ENCODE results near the gene SLC12A5.

The SLC12A5 gene

DNA sequence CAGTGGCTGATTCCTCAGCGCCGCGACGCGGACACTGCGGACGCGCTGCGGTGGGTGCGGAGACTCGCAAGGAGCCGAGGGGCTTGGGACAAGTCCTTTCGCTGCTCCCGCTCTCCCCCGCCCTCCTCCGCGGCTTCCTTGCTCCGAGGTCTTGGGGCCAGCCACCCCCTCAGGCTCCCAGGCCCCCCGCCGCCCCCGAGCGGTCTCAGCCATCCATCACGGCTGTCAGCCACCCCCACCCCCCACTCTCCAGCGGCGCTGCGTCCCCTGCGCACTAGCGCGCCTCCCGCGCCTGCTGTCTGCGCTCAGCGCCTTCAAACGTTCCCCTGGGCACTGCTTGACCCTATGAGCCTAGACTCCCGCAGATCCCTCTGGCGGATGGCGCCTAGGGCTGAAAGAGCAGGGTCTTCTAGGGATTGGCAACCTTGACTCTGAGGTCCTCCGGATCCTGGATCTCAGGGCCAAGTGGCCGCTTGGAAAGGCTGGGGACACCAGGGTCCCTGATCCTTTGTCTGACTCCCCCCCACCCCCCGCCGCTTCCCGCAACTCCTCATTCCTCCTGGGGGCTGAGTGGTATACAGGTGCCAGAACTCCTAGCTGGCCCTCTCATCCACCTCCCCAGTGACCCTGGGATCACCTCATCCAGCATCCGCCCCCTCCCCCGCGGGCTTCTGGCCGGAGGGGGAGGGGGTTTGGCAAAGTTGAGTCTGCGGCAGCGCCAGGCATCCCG is 1.4 kb downstream of the SLC12A5 start:
- Mint-ChIP-seq H3K27ac (no peak overlapping the region), H3K4me3 (no peak overlapping the region), H3K9me3 (no peaks in the 10 kb centered on the region), H3K27me3 (peaks cover 49% of the 10 kb centered on the region), H3K36me3 (ENCODE audit: low read depth) (no peaks in the 10 kb centered on the region), H3K4me1 (ENCODE audit: low read depth) (no peaks in the 10 kb centered on the region)

DNA sequence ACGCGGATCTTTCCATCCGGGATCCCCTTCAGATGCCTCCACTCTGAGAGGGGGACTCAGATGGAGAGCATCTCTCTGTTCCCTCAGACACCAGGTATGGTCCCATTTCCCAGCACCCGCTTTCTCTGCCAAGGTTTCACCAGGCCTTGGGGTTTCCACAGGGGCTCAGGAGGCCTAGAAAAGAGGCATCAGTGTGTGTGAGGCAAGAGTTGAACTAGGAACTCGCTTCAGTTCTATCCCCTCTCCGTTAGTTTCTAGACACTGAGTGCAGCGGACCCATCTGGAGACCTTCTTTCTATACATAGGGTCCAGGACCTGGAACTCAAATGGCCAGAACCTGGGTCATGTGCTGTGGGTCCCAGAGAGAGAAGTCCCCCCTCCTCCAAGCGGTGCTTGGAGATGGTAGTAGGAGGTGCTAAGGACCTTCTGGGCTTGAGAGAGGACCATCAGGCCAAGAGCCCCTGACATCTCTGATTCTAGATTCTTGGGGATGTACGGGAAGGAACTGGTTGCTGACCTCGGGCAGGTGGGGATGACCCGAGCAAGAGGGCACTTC is 2.1 kb downstream of the SLC12A5 start:
- Mint-ChIP-seq H3K36me3 (ENCODE audit: low read depth) (no peaks in the 10 kb centered on the region), H3K27me3 (peaks cover 49% of the 10 kb centered on the region), H3K4me1 (ENCODE audit: low read depth) (no peaks in the 10 kb centered on the region), H3K27ac (no peak overlapping the region), H3K9me3 (no peaks in the 10 kb centered on the region), H3K4me3 (no peak overlapping the region)

DNA sequence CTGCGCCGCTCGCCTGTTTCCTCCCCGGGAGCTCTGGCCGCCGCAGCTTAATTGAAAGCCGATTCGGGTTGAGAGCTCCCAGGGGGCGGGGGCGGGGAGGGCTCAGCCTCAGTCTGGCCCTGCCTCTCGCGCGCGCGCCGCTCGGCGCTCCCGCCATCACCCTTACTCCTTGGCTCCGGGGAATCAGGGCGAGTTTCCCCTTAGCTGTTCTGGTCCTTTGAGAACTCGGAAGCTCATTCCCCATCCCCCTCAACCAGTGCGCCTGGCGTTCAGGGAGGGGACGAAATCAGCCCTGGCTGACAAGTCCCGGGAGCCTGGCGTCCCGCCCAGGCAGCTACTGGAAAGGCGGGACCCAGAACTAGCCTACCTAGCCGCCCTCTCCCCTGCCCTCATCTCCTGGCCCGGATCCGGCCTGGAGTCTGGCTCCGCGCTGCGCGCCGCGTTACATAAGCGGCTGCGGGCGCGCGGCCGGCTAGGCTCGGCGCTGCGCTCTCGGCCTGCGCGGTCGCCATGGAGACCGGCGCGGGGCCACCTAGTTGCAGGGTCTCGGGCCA is 2.8 kb downstream of the SLC12A5 start:
- H3K27ac Mint-ChIP-seq, result no peak overlapping the region
- no peaks in the 10 kb centered on the region for H3K9me3 Mint-ChIP-seq
- H3K4me1 Mint-ChIP-seq (ENCODE audit: low read depth), result no peaks in the 10 kb centered on the region
- peaks cover 49% of the 10 kb centered on the region for H3K27me3 Mint-ChIP-seq
- no peak overlapping the region for H3K4me3 Mint-ChIP-seq
- H3K36me3 Mint-ChIP-seq (ENCODE audit: low read depth), result no peaks in the 10 kb centered on the region

DNA sequence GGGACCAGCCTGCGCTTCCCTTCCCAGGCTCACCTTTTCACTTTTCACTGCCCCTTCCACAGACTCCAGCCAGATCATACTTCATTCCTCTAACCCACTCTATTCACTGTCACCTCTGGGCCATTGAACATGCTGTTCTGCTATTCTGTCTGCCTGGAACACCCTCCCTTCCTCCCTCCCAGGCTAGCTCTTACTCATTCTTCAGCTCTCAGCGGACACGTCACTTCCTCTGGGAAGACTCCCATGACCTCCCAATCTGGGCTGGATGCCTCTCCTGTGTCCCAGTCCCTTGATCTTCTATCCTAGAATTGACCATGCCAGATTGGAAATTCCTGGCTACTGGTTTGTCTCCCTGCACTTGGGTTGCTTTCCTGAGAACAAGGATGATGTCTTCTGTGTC is 5.0 kb downstream of the SLC12A5 start:
- H3K27ac Mint-ChIP-seq, result no peak overlapping the region
- no peak overlapping the region for H3K4me3 Mint-ChIP-seq
- H3K27me3 Mint-ChIP-seq, result peaks cover 33% of the 10 kb centered on the region
- no peaks in the 10 kb centered on the region for H3K36me3 Mint-ChIP-seq (ENCODE audit: low read depth)
- H3K4me1 Mint-ChIP-seq (ENCODE audit: low read depth), result no peaks in the 10 kb centered on the region
- H3K9me3 Mint-ChIP-seq, result no peaks in the 10 kb centered on the region

DNA sequence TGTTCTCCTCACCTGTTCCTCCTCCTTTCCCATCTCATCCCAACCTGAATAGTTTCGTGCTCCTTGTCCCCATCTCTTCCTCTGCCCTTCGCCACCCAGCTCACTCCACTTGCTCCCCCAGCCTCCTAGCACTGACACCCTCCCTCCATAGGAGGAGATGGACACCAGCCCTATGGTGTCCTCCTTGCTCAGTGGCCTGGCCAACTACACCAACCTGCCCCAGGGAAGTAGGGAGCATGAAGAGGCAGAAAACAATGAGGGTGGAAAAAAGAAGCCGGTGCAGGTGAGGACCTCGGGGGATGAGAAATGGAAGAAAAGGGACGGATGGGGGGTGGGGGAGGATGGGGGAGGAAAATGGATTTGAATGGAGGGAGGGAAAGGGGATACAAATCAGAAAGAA is 6.2 kb downstream of the SLC12A5 start:
- Mint-ChIP-seq H3K27me3 (peaks cover 32% of the 10 kb centered on the region), H3K4me1 (ENCODE audit: low read depth) (no peaks in the 10 kb centered on the region), H3K36me3 (ENCODE audit: low read depth) (no peaks in the 10 kb centered on the region), H3K27ac (no peak overlapping the region), H3K9me3 (no peaks in the 10 kb centered on the region), H3K4me3 (no peak overlapping the region)

DNA sequence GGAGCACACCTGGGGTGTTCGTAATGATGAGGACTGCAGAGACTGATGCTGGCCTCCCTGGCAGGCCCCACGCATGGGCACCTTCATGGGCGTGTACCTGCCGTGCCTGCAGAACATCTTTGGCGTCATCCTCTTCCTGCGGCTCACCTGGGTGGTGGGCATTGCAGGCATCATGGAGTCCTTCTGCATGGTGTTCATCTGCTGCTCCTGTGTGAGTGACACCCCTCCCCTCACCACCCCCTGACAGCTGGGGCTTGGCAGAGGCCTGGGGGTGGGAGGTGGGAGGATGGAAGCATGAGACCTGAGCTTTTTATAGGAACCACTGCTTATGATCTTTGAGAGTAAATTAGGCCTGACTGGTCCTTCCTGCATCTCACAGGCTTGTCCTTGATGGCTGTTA is 6.7 kb downstream of the SLC12A5 start:
- Mint-ChIP-seq H3K27me3 (peaks cover 35% of the 10 kb centered on the region), H3K36me3 (ENCODE audit: low read depth) (no peaks in the 10 kb centered on the region), H3K9me3 (no peaks in the 10 kb centered on the region), H3K4me3 (no peak overlapping the region), H3K4me1 (ENCODE audit: low read depth) (no peaks in the 10 kb centered on the region), H3K27ac (no peak overlapping the region)

DNA sequence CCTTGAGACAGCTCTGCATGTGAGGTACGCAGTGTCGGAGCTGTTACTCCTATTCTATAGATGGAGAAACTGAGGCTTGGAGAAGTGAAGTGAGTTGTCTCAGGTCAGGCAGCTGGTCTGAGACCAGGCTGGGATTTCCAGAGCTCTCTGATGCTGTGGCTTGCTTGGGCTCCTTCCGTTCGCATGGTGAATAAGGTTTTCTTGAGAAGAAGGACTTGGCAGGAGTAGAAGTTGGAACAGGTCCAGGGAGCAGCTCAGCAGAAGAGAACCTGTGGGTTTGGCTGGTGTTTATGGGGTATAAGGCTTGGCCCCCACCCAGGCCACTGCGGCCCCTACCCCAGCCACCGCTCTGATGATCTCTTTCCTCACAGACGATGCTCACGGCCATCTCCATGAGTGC is 7.4 kb downstream of the SLC12A5 start:
- Mint-ChIP-seq H3K4me3 (no peak overlapping the region), H3K4me1 (ENCODE audit: low read depth) (no peaks in the 10 kb centered on the region), H3K27ac (no peak overlapping the region), H3K27me3 (peaks cover 42% of the 10 kb centered on the region), H3K36me3 (ENCODE audit: low read depth) (no peaks in the 10 kb centered on the region), H3K9me3 (no peaks in the 10 kb centered on the region)

DNA sequence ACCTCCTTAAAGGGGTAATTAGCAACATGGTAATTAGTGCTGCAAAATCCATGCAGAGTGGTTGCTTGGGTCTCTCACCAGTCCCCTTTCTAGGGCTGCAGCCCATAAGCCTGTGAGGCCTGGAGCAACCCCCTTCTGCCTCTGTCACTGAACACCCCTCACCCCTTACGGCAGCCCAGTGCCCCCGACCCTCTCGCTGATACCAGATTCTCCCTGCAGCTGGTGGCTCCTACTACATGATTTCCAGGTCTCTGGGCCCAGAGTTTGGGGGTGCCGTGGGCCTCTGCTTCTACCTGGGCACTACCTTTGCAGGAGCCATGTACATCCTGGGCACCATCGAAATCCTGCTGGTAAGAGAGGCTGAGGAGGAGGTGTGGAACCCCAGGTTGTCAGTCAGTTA is 8.0 kb downstream of the SLC12A5 start:
- H3K27ac Mint-ChIP-seq, result no peak overlapping the region
- H3K36me3 Mint-ChIP-seq (ENCODE audit: low read depth), result no peaks in the 10 kb centered on the region
- no peak overlapping the region for H3K4me3 Mint-ChIP-seq
- no peaks in the 10 kb centered on the region for H3K4me1 Mint-ChIP-seq (ENCODE audit: low read depth)
- no peaks in the 10 kb centered on the region for H3K9me3 Mint-ChIP-seq
- peaks cover 49% of the 10 kb centered on the region for H3K27me3 Mint-ChIP-seq

DNA sequence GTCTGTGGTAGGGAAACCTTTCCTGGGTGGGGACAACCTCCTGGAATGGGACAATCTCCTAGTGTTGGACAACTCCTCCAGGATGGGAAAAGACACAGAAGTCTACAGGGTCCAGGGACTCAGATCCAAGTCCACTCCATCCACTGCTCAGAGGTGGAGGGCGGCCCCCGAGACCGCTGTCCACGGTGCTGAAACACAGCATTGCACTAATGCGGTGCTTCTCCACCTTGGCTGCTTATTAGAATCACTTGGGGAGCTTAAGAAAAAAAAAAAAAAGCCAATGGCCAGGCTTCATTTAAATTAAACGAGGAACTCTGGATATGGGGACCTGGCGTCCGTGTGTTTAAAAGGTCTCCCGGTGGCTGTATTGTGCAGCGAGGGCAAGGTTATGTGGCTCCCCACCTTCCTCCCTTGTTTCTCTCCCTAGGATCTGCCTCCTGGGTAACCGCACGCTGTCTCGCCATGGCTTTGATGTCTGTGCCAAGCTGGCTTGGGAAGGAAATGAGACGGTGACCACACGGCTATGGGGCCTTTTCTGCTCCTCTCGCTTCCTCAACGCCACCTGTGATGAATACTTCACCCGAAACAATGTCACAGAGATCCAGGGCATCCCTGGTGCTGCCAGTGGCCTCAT is 12.0 kb downstream of the SLC12A5 start:
- H3K36me3 Mint-ChIP-seq (ENCODE audit: low read depth), result no peaks in the 10 kb centered on the region
- no peak overlapping the region for H3K27ac Mint-ChIP-seq
- no peak overlapping the region for H3K4me3 Mint-ChIP-seq
- H3K4me1 Mint-ChIP-seq (ENCODE audit: low read depth), result no peaks in the 10 kb centered on the region
- no peaks in the 10 kb centered on the region for H3K9me3 Mint-ChIP-seq
- peaks cover 35% of the 10 kb centered on the region for H3K27me3 Mint-ChIP-seq

DNA sequence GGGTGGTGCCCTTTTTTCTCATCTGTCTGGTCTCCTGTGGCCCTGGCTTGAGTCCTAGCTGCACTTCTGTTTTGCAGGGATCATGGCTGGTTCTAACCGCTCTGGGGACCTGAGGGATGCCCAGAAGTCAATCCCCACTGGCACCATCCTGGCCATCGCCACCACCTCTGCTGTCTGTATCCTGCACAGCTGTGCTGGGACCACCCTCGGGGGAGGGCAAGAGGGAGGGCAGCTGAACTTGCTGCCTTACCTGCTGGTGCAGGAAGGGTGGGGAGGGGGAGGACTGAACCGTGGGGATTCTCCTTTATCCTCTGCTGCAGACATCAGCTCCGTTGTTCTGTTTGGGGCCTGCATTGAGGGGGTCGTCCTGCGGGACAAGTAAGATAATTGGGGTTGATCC is 14.5 kb downstream of the SLC12A5 start:
- no peak overlapping the region for H3K4me3 Mint-ChIP-seq
- no peaks in the 10 kb centered on the region for H3K9me3 Mint-ChIP-seq
- H3K27me3 Mint-ChIP-seq, result peaks cover 48% of the 10 kb centered on the region
- H3K27ac Mint-ChIP-seq, result no peak overlapping the region
- no peaks in the 10 kb centered on the region for H3K4me1 Mint-ChIP-seq (ENCODE audit: low read depth)
- no peaks in the 10 kb centered on the region for H3K36me3 Mint-ChIP-seq (ENCODE audit: low read depth)

DNA sequence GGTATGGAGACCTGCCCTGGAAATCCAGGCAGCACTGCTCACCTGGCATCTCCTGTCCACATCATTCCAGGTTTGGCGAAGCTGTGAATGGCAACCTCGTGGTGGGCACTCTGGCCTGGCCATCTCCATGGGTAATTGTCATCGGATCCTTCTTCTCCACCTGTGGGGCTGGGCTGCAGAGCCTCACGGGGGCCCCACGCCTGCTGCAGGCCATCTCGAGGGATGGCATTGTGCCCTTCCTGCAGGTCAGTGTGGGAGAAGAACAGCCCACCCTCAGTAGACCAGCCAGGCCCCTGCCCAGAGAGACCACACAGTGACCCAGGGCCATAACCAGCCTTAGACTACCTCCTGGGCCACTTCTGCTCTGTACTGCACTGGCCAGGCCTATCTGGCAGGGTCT is 15.9 kb downstream of the SLC12A5 start:
- Mint-ChIP-seq H3K27ac (no peak overlapping the region), H3K36me3 (ENCODE audit: low read depth) (no peaks in the 10 kb centered on the region), H3K4me3 (no peak overlapping the region), H3K27me3 (peaks cover 49% of the 10 kb centered on the region), H3K9me3 (no peaks in the 10 kb centered on the region), H3K4me1 (ENCODE audit: low read depth) (no peaks in the 10 kb centered on the region)

DNA sequence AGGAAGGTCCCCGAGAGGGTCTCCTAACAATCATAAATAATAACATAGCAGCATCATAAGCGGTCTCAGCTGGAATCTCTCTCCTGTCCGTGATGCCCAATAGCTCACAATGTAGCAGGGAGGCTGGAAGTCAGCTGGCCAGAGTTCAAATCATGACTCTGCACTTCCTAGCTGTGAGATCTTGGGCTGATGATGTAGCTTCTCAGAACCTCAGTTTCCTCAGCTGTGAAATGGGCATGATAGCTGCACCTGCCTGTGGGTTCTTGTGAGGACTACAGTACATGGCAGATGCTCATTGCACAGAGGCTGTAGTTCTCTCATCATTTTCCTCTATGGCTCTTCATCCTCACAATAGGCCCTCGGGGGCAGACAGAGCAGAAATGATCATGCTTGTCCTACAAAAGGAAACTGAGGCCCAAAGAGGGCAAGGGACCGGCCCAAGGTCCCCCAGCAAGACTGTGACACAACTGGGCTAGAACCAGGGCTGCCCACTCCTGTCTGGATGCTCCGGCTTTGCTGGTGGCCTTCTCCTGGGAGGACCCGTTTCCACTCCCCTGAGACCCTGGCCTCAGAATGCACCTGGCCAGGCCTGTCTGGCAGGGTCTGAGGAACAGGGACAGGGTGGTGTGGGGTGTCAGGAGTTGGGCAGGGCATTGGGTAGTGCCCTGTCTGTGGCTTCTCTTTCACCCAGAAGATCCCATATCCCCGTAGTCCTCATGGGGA is 17.7 kb downstream of the SLC12A5 start:
- peaks cover 36% of the 10 kb centered on the region for H3K27me3 Mint-ChIP-seq
- no peaks in the 10 kb centered on the region for H3K36me3 Mint-ChIP-seq (ENCODE audit: low read depth)
- H3K27ac Mint-ChIP-seq, result no peak overlapping the region
- no peaks in the 10 kb centered on the region for H3K4me1 Mint-ChIP-seq (ENCODE audit: low read depth)
- no peak overlapping the region for H3K4me3 Mint-ChIP-seq
- no peaks in the 10 kb centered on the region for H3K9me3 Mint-ChIP-seq

DNA sequence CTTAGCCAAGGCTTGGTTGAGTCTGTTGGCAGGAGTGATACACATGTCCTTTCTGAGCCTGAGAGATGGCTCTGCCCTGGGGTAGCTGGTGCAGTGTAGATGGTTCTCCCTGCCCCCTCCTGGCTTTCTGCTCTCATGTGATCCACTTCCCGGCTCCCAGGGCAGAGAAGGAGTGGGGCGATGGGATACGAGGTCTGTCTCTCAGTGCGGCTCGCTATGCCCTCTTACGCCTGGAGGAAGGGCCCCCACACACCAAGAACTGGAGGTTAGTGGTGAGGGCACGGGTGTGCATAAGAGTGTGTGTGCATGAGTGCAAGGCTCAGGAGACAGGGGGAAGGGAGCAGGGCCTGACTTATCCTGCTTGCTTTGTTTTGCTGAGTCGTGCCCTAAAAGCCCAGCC is 18.8 kb downstream of the SLC12A5 start:
- Mint-ChIP-seq H3K4me1 (ENCODE audit: low read depth) (no peaks in the 10 kb centered on the region), H3K4me3 (no peak overlapping the region), H3K27me3 (peaks cover 26% of the 10 kb centered on the region), H3K9me3 (no peaks in the 10 kb centered on the region), H3K36me3 (ENCODE audit: low read depth) (no peaks in the 10 kb centered on the region), H3K27ac (no peak overlapping the region)

DNA sequence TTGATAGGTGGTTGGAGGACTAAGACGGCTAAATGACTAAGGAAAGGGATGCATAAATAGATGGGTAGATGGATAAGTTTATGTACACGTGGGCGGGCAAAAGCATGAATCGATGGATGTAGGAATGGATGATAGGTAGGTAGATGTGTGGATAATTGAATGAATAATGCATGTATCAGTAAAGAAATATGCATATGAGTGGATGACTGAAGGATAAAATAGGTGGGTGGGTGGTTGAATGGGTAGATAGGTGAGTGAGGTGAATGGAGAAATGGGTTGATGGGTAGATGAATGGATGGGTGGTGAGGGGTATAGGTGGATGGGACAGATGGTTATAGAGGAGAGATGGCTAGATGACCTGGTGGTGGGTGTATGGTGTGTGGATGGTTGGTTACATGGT is 20.2 kb downstream of the SLC12A5 start:
- H3K4me3 Mint-ChIP-seq, result no peak overlapping the region
- no peaks in the 10 kb centered on the region for H3K9me3 Mint-ChIP-seq
- H3K4me1 Mint-ChIP-seq (ENCODE audit: low read depth), result no peaks in the 10 kb centered on the region
- H3K27me3 Mint-ChIP-seq, result peaks cover 24% of the 10 kb centered on the region
- H3K27ac Mint-ChIP-seq, result no peak overlapping the region
- no peaks in the 10 kb centered on the region for H3K36me3 Mint-ChIP-seq (ENCODE audit: low read depth)

DNA sequence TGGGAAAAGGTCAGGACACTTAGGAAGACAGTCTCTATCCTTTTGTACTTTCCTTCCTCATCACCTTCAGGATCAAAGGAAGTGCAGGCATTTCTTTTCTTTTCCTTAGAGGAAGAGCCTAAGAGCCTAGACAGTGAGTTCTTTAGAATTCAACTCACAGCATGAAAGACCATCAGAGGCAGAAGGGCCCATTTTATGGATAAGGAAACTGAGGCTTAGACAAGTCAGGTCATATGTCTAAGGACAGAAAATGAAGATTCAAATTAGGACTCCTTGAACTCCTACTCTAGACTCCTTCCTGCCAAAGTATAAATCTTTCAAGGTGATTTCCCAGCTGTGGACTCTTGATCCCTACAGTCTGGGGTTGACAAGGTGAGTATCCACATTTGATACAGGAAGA is 20.8 kb downstream of the SLC12A5 start:
- Mint-ChIP-seq H3K27ac (no peak overlapping the region), H3K9me3 (no peaks in the 10 kb centered on the region), H3K36me3 (ENCODE audit: low read depth) (no peaks in the 10 kb centered on the region), H3K4me3 (no peak overlapping the region), H3K27me3 (peaks cover 24% of the 10 kb centered on the region), H3K4me1 (ENCODE audit: low read depth) (no peaks in the 10 kb centered on the region)

All from stimulated activated naive CD8-positive, alpha-beta T cell treated with anti-CD3 and anti-CD28 coated beads, Interleukin-15, Interleukin-2, amounts not matched to agents 100 ng/mL and 50 ng/mL, for 24 hours (primary cell).